SK-N-SH (cell line): ENCODE results near the gene SCO1. TPM values are rescaled to one million over a fixed set of nuclear protein-coding genes. Genes with fewer than 3 reads are reported as not detected.

ENCODE experiments used
- CTCF ChIA-PET: fragments of 300-600, 350-600 bp; formaldehyde crosslinking; extraction: SDS; loops from one replicate; lab custom pipeline; 2021; lab: Yijun Ruan, JAX
- POLR2A ChIA-PET: fragments of 350-600 bp; sonication (Branson Sonifier 250); formaldehyde crosslinking; extraction: SDS; loops from one replicate; lab custom pipeline; 2020; ENCODE audit warnings: antibody characterized with exemption, inconsistent platforms; lab: Yijun Ruan, JAX
- DNase-seq: peaks from one replicate; pipeline ENCODE4 v3.0.0; 2012
- H2AFZ ChIP-seq: fragments of 200-600 bp; sonication (generic); 2 replicates; pipeline ENCODE4 v1.8.1; 2016; ENCODE audit warnings: antibody characterized with exemption, mild to moderate bottlenecking, low read depth
- H3F3A ChIP-seq: fragments of 200-600 bp; sonication (generic); replicated peaks from 2 replicates; pipeline ENCODE3; 2016; ENCODE audit warnings: antibody characterized with exemption, mild to moderate bottlenecking; ENCODE audit not compliant: insufficient read depth
- H3K27ac ChIP-seq, 2 experiments: fragments of 200-500 bp in 1 of 2; fragments of 200-600 bp in 1 of 2; sonication (Bioruptor generic) in 1 of 2; sonication (generic), shearing (Covaris generic) in 1 of 2; 2 replicates each; pipeline versions ENCODE4 v1.5.1 to v1.6.1; 2014 to 2016; ENCODE audit warnings: low read depth in 2 of 2, inconsistent platforms in 1 of 2, low read length in 1 of 2, mild to moderate bottlenecking in 1 of 2, mixed read lengths in 1 of 2
- H3K27me3 ChIP-seq: fragments of 200-600 bp; sonication (generic), shearing (Covaris generic); 2 replicates; pipeline ENCODE4 v1.6.1; 2016; ENCODE audit warnings: mixed run types; ENCODE audit not compliant: insufficient read depth
- H3K36me3 ChIP-seq, 2 experiments: fragments of 200-500 bp in 1 of 2; fragments of 200-600 bp in 1 of 2; sonication (Bioruptor generic) in 1 of 2; sonication (generic) in 1 of 2; replicated peaks in 1 of 2; 2 replicates each; pipeline versions ENCODE3 to v1.5.1; 2014 to 2016; ENCODE audit warnings: low read length in 1 of 2, mild to moderate bottlenecking in 1 of 2; ENCODE audit not compliant: insufficient read depth in 2 of 2, control insufficient read depth in 1 of 2
- H3K4me1 ChIP-seq, 2 experiments: fragments of 200-500 bp in 1 of 2; fragments of 200-600 bp in 1 of 2; sonication (Bioruptor generic) in 1 of 2; sonication (generic), shearing (Covaris generic) in 1 of 2; 2 replicates each; pipeline versions ENCODE4 v1.5.1 to v1.6.1; 2014 to 2016; ENCODE audit warnings: low read depth in 1 of 2, low read length in 1 of 2, mixed run types in 1 of 2; ENCODE audit not compliant: insufficient read depth in 2 of 2, control insufficient read depth in 1 of 2
- H3K4me2 ChIP-seq: fragments of 200-600 bp; sonication (generic), shearing (Covaris generic); 2 replicates; pipeline ENCODE4 v1.6.1; 2017; ENCODE audit warnings: mixed run types
- H3K4me3 ChIP-seq, 2 experiments: fragments of 200-500 bp in 1 of 2; fragments of 200-600 bp in 1 of 2; sonication (Bioruptor generic) in 1 of 2; sonication (generic), shearing (Covaris generic) in 1 of 2; 2 replicates each; pipeline versions ENCODE4 v1.5.1 to v1.8.1; 2014 to 2016; ENCODE audit warnings: low read depth in 2 of 2, inconsistent platforms in 1 of 2, low read length in 1 of 2, mild to moderate bottlenecking in 1 of 2, mixed read lengths in 1 of 2, moderate library complexity in 1 of 2
- H3K79me2 ChIP-seq: fragments of 200-600 bp; sonication (generic); 2 replicates; pipeline ENCODE4 v1.8.1; 2017; ENCODE audit warnings: mild to moderate bottlenecking; ENCODE audit not compliant: insufficient read depth
- H3K9ac ChIP-seq: fragments of 200-600 bp; sonication (generic); 2 replicates; pipeline ENCODE4 v1.6.1; 2017; ENCODE audit warnings: mixed run types
- H3K9me2 ChIP-seq: fragments of 200-600 bp; sonication (generic); 2 replicates; pipeline ENCODE4 v1.6.1; 2017; ENCODE audit warnings: mixed run types
- H3K9me3 ChIP-seq: fragments of 200-600 bp; sonication (generic); 2 replicates; pipeline ENCODE4 v1.6.1; 2017; ENCODE audit warnings: mixed run types, mild to moderate bottlenecking, moderate library complexity
- H4K20me1 ChIP-seq: fragments of 200-600 bp; sonication (generic); 2 replicates; pipeline ENCODE4 v1.6.1; 2017; ENCODE audit warnings: mild to moderate bottlenecking, mixed run types; ENCODE audit not compliant: insufficient read depth
- EP300 ChIP-seq, 2 experiments: IDR thresholded peaks; 2 replicates each; pipeline versions ENCODE4 v1.4.0 to v1.6.1; 2012; ENCODE audit warnings: borderline replicate concordance in 1 of 2, low read depth in 1 of 2, low read length in 1 of 2
- EZH2phosphoT487 ChIP-seq: fragments of 200-600 bp; sonication (generic); IDR thresholded peaks from 2 replicates; pipeline ENCODE4 v1.6.1; 2017; ENCODE audit warnings: low read depth, mixed run types, mild to moderate bottlenecking, antibody characterized with exemption, moderate library complexity, borderline replicate concordance
- GABPA ChIP-seq: IDR thresholded peaks from 2 replicates; pipeline ENCODE4 v1.4.0; 2012; ENCODE audit warnings: low read depth, mild to moderate bottlenecking
- GATA2 ChIP-seq: sonication (generic); formaldehyde crosslinking; IDR thresholded peaks from 2 replicates; pipeline ENCODE4 v1.5.0; 2020; ENCODE audit warnings: mild to moderate bottlenecking, missing genetic modification reagents
- IRF3 ChIP-seq: fragments of 150-350 bp; IDR thresholded peaks from 2 replicates; pipeline ENCODE4 v1.6.1; 2016; ENCODE audit warnings: mild to moderate bottlenecking, low read depth, low read length
- MEF2A ChIP-seq: IDR thresholded peaks from 2 replicates; pipeline ENCODE4 v1.4.0; 2012; ENCODE audit warnings: low read depth, borderline replicate concordance
- MXI1 ChIP-seq: IDR thresholded peaks from 2 replicates; pipeline ENCODE4 v1.6.1; 2012; ENCODE audit warnings: mild to moderate bottlenecking, low read depth, low read length, improper control_type of control experiment
- NFIC ChIP-seq: IDR thresholded peaks from 2 replicates; pipeline ENCODE4 v1.4.0; 2012; ENCODE audit warnings: borderline replicate concordance
- PBX3 ChIP-seq: IDR thresholded peaks from 2 replicates; pipeline ENCODE4; 2012
- RAD21 ChIP-seq: IDR thresholded peaks from 2 replicates; pipeline ENCODE4 v1.6.1; 2012; ENCODE audit warnings: mild to moderate bottlenecking, low read length
- RCOR1 ChIP-seq: fragments of 150-350 bp; IDR thresholded peaks from 2 replicates; pipeline ENCODE4 v1.6.1; 2017; ENCODE audit warnings: antibody characterized with exemption, low read length
- RFX5 ChIP-seq: IDR thresholded peaks from 2 replicates; pipeline ENCODE4 v1.6.1; 2012; ENCODE audit warnings: mild to moderate bottlenecking, improper control_type of control experiment, low read length
- SIN3A ChIP-seq: IDR thresholded peaks from 2 replicates; pipeline ENCODE4 v1.6.1; 2012; ENCODE audit warnings: low read depth, mild to moderate bottlenecking, low read length, moderate library complexity, borderline replicate concordance
- SMC3 ChIP-seq: IDR thresholded peaks from 2 replicates; pipeline ENCODE4 v1.6.1; 2012; ENCODE audit warnings: low read depth, low read length, improper control_type of control experiment
- TCF12 ChIP-seq: IDR thresholded peaks from 2 replicates; pipeline ENCODE4 v1.4.0; 2012
- TEAD4 ChIP-seq: IDR thresholded peaks from 2 replicates; pipeline ENCODE4 v1.4.0; 2012; ENCODE audit warnings: mild to moderate bottlenecking, borderline replicate concordance; ENCODE audit not compliant: insufficient read depth
- WGBS: methylation state at CpG from one replicate; pipeline ENCODE4 v1.1.6; 2017; ENCODE audit warnings: low lambda C conversion rate; 5-methylcytosine and 5-hydroxymethylcytosine counted together
- polyA plus RNA-seq, 3 experiments: library from polyadenylated mRNA; depleted of rRNA; stranded (reverse); fragments of >200 nt; gene quantifications; 2 replicates each; pipeline ENCODE4 v1.2.3, GENCODE V29; 2012
- TF ChIP-seq, protein P1 (sequence below): fragments of 150-350 bp; IDR thresholded peaks from 2 replicates; pipeline ENCODE4 v1.6.1; 2017; ENCODE audit warnings: antibody characterized with exemption, low read length, low read depth, borderline replicate concordance
- TF ChIP-seq, protein P2 (sequence below): fragments of 200-600 bp; sonication (generic); IDR thresholded peaks from 2 replicates; pipeline ENCODE4 v1.6.1; 2017; ENCODE audit warnings: antibody characterized with exemption, mild to moderate bottlenecking, moderate library complexity

The SCO1 gene
- polyA plus RNA-seq, 1 of the 3 experiments (the other 2 are of a cell fraction): 28.6 TPM

- ChIA-PET CTCF (interaction anchor here (1.1 to 1.6 kb wide), 4 partner anchors 9 to 19 kb away, joined by 3 to 5 read pairs (median 3); no protein-coding TSS in a partner anchor), POLR2A (no interaction called here)
- H3K36me3 ChIP-seq: peaks cover 26 to 35% of the 10 kb centered on the region in 2 experiments
- H4K20me1 ChIP-seq: no peaks in the 10 kb centered on the region
- no peaks in the 10 kb centered on the region for H3F3A ChIP-seq
- H3K4me2 ChIP-seq: no peak overlapping the region
- no peak overlapping the region for H3K9ac ChIP-seq
- TF ChIP-seq EZH2phosphoT487: no peak
- no peak for TF ChIP-seq NFIC
- no peak for TF ChIP-seq RFX5
- no peak for TF ChIP-seq SMC3
- TF ChIP-seq RAD21: no peak
- no peak for TF ChIP-seq TCF12
- TF ChIP-seq MXI1: no peak
- TF ChIP-seq MEF2A: no peak
- no peak for TF ChIP-seq GATA2
- no peak for TF ChIP-seq IRF3
- TF ChIP-seq, protein P1, sequence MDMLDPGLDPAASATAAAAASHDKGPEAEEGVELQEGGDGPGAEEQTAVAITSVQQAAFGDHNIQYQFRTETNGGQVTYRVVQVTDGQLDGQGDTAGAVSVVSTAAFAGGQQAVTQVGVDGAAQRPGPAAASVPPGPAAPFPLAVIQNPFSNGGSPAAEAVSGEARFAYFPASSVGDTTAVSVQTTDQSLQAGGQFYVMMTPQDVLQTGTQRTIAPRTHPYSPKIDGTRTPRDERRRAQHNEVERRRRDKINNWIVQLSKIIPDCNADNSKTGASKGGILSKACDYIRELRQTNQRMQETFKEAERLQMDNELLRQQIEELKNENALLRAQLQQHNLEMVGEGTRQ: no peak
- no peak for TF ChIP-seq GABPA
- TF ChIP-seq, protein P2, sequence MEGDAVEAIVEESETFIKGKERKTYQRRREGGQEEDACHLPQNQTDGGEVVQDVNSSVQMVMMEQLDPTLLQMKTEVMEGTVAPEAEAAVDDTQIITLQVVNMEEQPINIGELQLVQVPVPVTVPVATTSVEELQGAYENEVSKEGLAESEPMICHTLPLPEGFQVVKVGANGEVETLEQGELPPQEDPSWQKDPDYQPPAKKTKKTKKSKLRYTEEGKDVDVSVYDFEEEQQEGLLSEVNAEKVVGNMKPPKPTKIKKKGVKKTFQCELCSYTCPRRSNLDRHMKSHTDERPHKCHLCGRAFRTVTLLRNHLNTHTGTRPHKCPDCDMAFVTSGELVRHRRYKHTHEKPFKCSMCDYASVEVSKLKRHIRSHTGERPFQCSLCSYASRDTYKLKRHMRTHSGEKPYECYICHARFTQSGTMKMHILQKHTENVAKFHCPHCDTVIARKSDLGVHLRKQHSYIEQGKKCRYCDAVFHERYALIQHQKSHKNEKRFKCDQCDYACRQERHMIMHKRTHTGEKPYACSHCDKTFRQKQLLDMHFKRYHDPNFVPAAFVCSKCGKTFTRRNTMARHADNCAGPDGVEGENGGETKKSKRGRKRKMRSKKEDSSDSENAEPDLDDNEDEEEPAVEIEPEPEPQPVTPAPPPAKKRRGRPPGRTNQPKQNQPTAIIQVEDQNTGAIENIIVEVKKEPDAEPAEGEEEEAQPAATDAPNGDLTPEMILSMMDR: no peak
- no peak for TF ChIP-seq TEAD4
- no peak for TF ChIP-seq RCOR1
- TF ChIP-seq EP300 (IDR thresholded peaks at IDR 0.05; ENCODE audit: borderline replicate concordance in 1 of 2, low read depth in 1 of 2, low read length in 1 of 2): no peak
- TF ChIP-seq PBX3: no peak
- TF ChIP-seq SIN3A: no peak
- no peaks in the 10 kb centered on the region for H3K9me2 ChIP-seq
- DNase-seq: no peak
- H3K4me1 ChIP-seq: no peaks in the 10 kb centered on the region
- no peaks in the 10 kb centered on the region for H3K27me3 ChIP-seq
- WGBS: 100% methylated on average over 3 of the region's 4 CpGs
- H3K9me3 ChIP-seq: no peaks in the 10 kb centered on the region
- H3K79me2 ChIP-seq: no peaks in the 10 kb centered on the region
- no peak overlapping the region for H2AFZ ChIP-seq
- no peak overlapping the region for H3K27ac ChIP-seq
- no peak overlapping the region for H3K4me3 ChIP-seq
Measured at GRCh38 chr17:10674704-10675103, 22.6 kb downstream of the SCO1 start.
